Gastrocnemius medialis (tissue), 4 donors: ENCODE data around the gene EFCAB6. TPM values are rescaled to one million over a fixed set of nuclear protein-coding genes. Genes with fewer than 3 reads are reported as not detected.

Source experiments
- ATAC-seq, 2 donors: fragments of 150-250 bp; one replicate each; pipeline ENCODE4 v1.9.1; 2016
- DNase-seq, 2 donors: peaks; one replicate each; pipeline ENCODE4 v3.0.0-alpha.2; 2019
- H3K27ac ChIP-seq, 4 donors: fragments of 200-600 bp; sonication (generic); 1 replicate in 1 of 4; 2 replicates in 3 of 4; pipeline ENCODE4 v1.5.1; 2016 to 2018; ENCODE audit warnings: mild to moderate bottlenecking in 2 of 4, moderate library complexity in 1 of 4
- H3K27me3 ChIP-seq, 3 donors: fragments of 200-600 bp; sonication (generic) in 2 of 3; 1 replicate in 1 of 3; 2 replicates in 2 of 3; pipeline versions ENCODE4 v1.5.1 to v1.6.0; 2016 to 2019; ENCODE audit warnings: mild to moderate bottlenecking in 1 of 3, moderate library complexity in 1 of 3
- H3K36me3 ChIP-seq, 2 donors: fragments of 200-600 bp; sonication (generic) in 1 of 2; one replicate each; pipeline ENCODE4 v1.5.1; 2017 to 2018
- H3K4me1 ChIP-seq, 2 donors: fragments of 200-600 bp; sonication (generic) in 1 of 2; one replicate each; pipeline ENCODE4 v1.5.1; 2016 to 2017; ENCODE audit warnings: mild to moderate bottlenecking in 2 of 2
- H3K4me3 ChIP-seq, 4 donors: fragments of 200-600 bp; sonication (generic) in 3 of 4; 1 replicate in 1 of 4; 2 replicates in 3 of 4; pipeline ENCODE4 v1.5.1; 2016 to 2019; ENCODE audit warnings: mild to moderate bottlenecking in 2 of 4
- H3K9me3 ChIP-seq, 3 donors: fragments of 200-600 bp; sonication (generic) in 2 of 3; 1 replicate in 1 of 3; 2 replicates in 2 of 3; pipeline ENCODE4 v1.5.1; 2016 to 2019
- POLR2A ChIP-seq, 2 donors: fragments of 450-650 bp; IDR thresholded peaks; one replicate each; pipeline ENCODE4 v1.6.1; 2017; ENCODE audit warnings: antibody characterized with exemption in 2 of 2, mild to moderate bottlenecking in 2 of 2, moderate library complexity in 2 of 2
- in situ Hi-C, 4 donors: fragments of 200-750 bp; cut with MboI; loops; one replicate each; pipeline versions ENCODE4 v1.15.0 to v1.8.0; 2017; ENCODE audit warnings: low sequenced_read_pairs in 4 of 4
- intact Hi-C: fragments of 100-400 bp; cut with DNase I; formaldehyde crosslinking; loops from one replicate; pipeline ENCODE4 v1.15.1; 2023; ENCODE audit warnings: low total_unique reads
- total RNA-seq, 4 donors: library from RNA; depleted of rRNA; stranded (reverse); fragments of >200 nt; gene quantifications; one replicate each; pipeline versions ENCODE4 v1.1.0 to v1.2.3, GENCODE V29; 2016
- TF ChIP-seq, protein P1 (sequence below), 5 experiments: fragments of 450-650 bp in 3 of 5; fragments of 200-600 bp in 2 of 5; sonication (generic) in 2 of 5; IDR thresholded peaks in 4 of 5; conservative IDR thresholded peaks in 1 of 5; 1 replicate in 4 of 5; 2 replicates in 1 of 5; pipeline ENCODE4 v1.5.1; 2016 to 2019; ENCODE audit warnings: antibody characterized with exemption in 5 of 5, mild to moderate bottlenecking in 3 of 5, moderate library complexity in 3 of 5

The EFCAB6 gene
- total RNA-seq, 4 donors from 2014 or later, result 0.07 to 4.4 (median 0.28) TPM

DNA sequence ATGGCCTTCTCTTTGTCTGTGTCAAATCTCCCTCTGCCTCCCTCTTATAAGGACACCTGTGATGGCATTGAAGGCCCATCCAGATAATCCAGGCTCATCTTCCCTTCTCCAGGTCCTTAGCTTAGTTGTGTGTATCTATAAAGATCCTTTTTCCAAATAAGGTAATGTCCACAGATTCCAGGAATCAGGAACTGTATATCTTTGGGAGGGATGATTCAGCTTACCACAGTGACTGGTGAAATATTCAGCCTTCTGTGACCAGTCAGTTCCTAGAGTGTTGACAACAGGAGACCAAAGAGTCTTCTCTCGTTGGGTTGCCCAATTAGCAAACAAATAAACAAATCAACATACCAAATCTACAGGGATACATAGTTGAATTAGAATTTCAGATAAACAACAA, 224.5 kb downstream of the EFCAB6 start:
- in situ Hi-C loops, result no loop called here

DNA sequence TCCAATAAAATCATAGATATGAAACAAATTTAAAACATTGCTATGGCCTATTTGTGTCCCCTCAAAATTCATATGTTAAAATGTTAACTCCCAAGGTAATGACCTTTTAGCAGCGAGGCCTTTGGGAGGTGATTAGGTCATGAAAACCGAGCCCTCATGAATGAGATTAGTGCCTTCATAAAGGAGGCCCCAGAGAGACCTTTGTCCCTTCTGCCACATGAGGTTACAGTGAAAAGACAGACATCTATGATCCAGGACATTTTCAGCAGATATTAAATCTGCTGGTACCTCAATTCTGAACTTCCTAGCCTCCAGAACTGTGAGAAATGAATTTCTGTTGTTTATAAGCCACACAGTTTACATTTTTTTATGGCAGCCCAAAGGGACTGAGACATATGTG, 228.6 kb downstream of the EFCAB6 start:
- in situ Hi-C loops, result no loop called here
- Histone ChIP-seq H3K36me3 (no peaks in the 10 kb centered on the region), H3K4me1 (no peaks in the 10 kb centered on the region), H3K4me3 (no peak overlapping the region), H3K27me3 (no peaks in the 10 kb centered on the region), H3K9me3 (no peaks in the 10 kb centered on the region), H3K27ac (no peak overlapping the region)
- DNase-seq, result no peak
- intact Hi-C loops, result no loop called here
- no peak for TF ChIP-seq POLR2A (IDR thresholded peaks at IDR 0.05)
- TF ChIP-seq, protein P1, sequence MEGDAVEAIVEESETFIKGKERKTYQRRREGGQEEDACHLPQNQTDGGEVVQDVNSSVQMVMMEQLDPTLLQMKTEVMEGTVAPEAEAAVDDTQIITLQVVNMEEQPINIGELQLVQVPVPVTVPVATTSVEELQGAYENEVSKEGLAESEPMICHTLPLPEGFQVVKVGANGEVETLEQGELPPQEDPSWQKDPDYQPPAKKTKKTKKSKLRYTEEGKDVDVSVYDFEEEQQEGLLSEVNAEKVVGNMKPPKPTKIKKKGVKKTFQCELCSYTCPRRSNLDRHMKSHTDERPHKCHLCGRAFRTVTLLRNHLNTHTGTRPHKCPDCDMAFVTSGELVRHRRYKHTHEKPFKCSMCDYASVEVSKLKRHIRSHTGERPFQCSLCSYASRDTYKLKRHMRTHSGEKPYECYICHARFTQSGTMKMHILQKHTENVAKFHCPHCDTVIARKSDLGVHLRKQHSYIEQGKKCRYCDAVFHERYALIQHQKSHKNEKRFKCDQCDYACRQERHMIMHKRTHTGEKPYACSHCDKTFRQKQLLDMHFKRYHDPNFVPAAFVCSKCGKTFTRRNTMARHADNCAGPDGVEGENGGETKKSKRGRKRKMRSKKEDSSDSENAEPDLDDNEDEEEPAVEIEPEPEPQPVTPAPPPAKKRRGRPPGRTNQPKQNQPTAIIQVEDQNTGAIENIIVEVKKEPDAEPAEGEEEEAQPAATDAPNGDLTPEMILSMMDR (IDR thresholded peaks at IDR 0.05 in 4 of 5, conservative IDR thresholded peaks at IDR 0.05 in 1 of 5), result no peak
- no peak for ATAC-seq

More for the DNA sequence above, 224.5 kb downstream of the EFCAB6 start:
- intact Hi-C loops, result no loop called here
- TF ChIP-seq POLR2A (IDR thresholded peaks at IDR 0.05), result no peak
- TF ChIP-seq, protein P1 (IDR thresholded peaks at IDR 0.05 in 4 of 5, conservative IDR thresholded peaks at IDR 0.05 in 1 of 5), result no peak
- no peak overlapping the region for H3K27ac ChIP-seq
- no peak overlapping the region for H3K4me3 ChIP-seq
- H3K4me1 ChIP-seq, result no peaks in the 10 kb centered on the region
- DNase-seq (no peak), ATAC-seq (no peak)
- no peaks in the 10 kb centered on the region for H3K27me3 ChIP-seq
- no peaks in the 10 kb centered on the region for H3K9me3 ChIP-seq
- no peaks in the 10 kb centered on the region for H3K36me3 ChIP-seq

- Histone ChIP-seq H3K36me3 (no peaks in the 10 kb centered on the region), H3K4me3 (no peak overlapping the region), H3K27me3 (no peaks in the 10 kb centered on the region), H3K4me1 (no peaks in the 10 kb centered on the region), H3K9me3 (no peaks in the 10 kb centered on the region), H3K27ac (no peak overlapping the region)
- ATAC-seq, result no peak
- TF ChIP-seq POLR2A (IDR thresholded peaks at IDR 0.05), result no peak
- TF ChIP-seq, protein P1 (IDR thresholded peaks at IDR 0.05 in 4 of 5, conservative IDR thresholded peaks at IDR 0.05 in 1 of 5), result no peak
- no peak for DNase-seq
- in situ Hi-C loops, result no loop called here
- intact Hi-C loops, result no loop called here
Measured at GRCh38 chr22:43582394-43582793, 229.7 kb downstream of the EFCAB6 start.

GRCh38 chr22:43580271-43580750, 231.8 kb downstream of the EFCAB6 start:
- DNase-seq (no peak), ATAC-seq (no peak)
- Histone ChIP-seq H3K4me3 (no peak overlapping the region), H3K27me3 (no peaks in the 10 kb centered on the region), H3K9me3 (no peaks in the 10 kb centered on the region), H3K36me3 (no peaks in the 10 kb centered on the region), H3K4me1 (no peaks in the 10 kb centered on the region), H3K27ac (no peak overlapping the region)
- in situ Hi-C loops, result no loop called here
- intact Hi-C loops, result no loop called here
- no peak for TF ChIP-seq POLR2A (IDR thresholded peaks at IDR 0.05)
- TF ChIP-seq, protein P1 (IDR thresholded peaks at IDR 0.05 in 4 of 5, conservative IDR thresholded peaks at IDR 0.05 in 1 of 5), result no peak

DNA sequence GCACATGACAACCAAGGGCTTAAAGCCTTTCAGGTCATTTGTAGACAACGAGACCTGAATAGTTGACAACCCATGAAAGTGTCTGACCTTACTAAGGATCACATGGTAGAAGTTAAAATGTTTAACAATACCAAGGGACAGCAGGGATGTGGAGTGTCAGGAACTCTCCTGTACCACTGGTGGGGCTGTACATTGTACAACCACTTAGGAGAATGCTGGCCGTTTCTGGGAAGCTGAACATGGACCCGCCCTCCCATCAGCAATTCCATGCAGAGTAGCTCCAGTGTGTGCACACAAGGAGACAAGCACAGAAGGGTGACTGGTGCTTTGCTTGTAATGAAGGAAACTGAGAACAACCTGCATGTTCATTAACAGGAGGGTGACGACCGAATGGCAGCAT, 237.4 kb downstream of the EFCAB6 start:
- H3K4me3 ChIP-seq, result no peak overlapping the region
- no peaks in the 10 kb centered on the region for H3K27me3 ChIP-seq
- in situ Hi-C loops (no loop called here), intact Hi-C loops (no loop called here)
- no peaks in the 10 kb centered on the region for H3K36me3 ChIP-seq
- no peak for DNase-seq
- TF ChIP-seq POLR2A (IDR thresholded peaks at IDR 0.05), result no peak
- TF ChIP-seq, protein P1 (IDR thresholded peaks at IDR 0.05 in 4 of 5, conservative IDR thresholded peaks at IDR 0.05 in 1 of 5), result no peak
- ATAC-seq, result no peak
- H3K4me1 ChIP-seq, result no peaks in the 10 kb centered on the region
- no peaks in the 10 kb centered on the region for H3K9me3 ChIP-seq
- no peak overlapping the region for H3K27ac ChIP-seq
